SU-DHL-6 (cell line): ENCODE measurements around the gene FDXR.

ENCODE experiments used
- H2AFZ ChIP-seq: fragments of 200-600 bp; sonication (generic); 2 replicates; pipeline ENCODE4 v1.6.1; 2014; ENCODE audit warnings: low read depth, mild to moderate bottlenecking, moderate library complexity, mixed read lengths, antibody characterized with exemption, low read length; ENCODE audit not compliant: severe bottlenecking
- H3F3A ChIP-seq: fragments of 200-600 bp; shearing (Covaris generic); 2 replicates; pipeline ENCODE4 v1.6.0; 2016; ENCODE audit warnings: antibody characterized with exemption, mild to moderate bottlenecking; ENCODE audit not compliant: insufficient read depth
- H3K27ac ChIP-seq: fragments of 200-600 bp; sonication (generic); 2 replicates; pipeline ENCODE4 v1.5.1; 2016; ENCODE audit warnings: low read depth, mild to moderate bottlenecking, low read length, moderate library complexity, mixed read lengths
- H3K27me3 ChIP-seq: fragments of 200-600 bp; sonication (generic), shearing (Covaris generic); 2 replicates; pipeline ENCODE4 v1.6.0; 2014; ENCODE audit warnings: mild to moderate bottlenecking, low read length
- H3K36me3 ChIP-seq: fragments of 200-600 bp; sonication (generic); 2 replicates; pipeline ENCODE4 v1.6.1; 2014; ENCODE audit warnings: mild to moderate bottlenecking, low read length, mixed read lengths
- H3K4me2 ChIP-seq: fragments of 300-600, 200-600 bp; shearing (Covaris generic), sonication (generic); 2 replicates; pipeline ENCODE4 v1.6.0; 2014; ENCODE audit warnings: low read length, low read depth, mild to moderate bottlenecking; ENCODE audit not compliant: poor library complexity, severe bottlenecking
- H3K4me3 ChIP-seq: fragments of 200-600 bp; sonication (generic); 2 replicates; pipeline ENCODE4 v1.5.1; 2014; ENCODE audit warnings: antibody characterized with exemption, low read length, mild to moderate bottlenecking, mixed read lengths; ENCODE audit not compliant: insufficient read depth, poor library complexity, severe bottlenecking
- H3K79me2 ChIP-seq: fragments of 200-600 bp; sonication (generic); 2 replicates; pipeline ENCODE4 v1.6.1; 2014; ENCODE audit warnings: mild to moderate bottlenecking, low read length, moderate library complexity; ENCODE audit not compliant: insufficient read depth
- H3K9ac ChIP-seq: fragments of 200-600 bp; sonication (generic); 2 replicates; pipeline ENCODE4 v1.7.0; 2014; ENCODE audit warnings: mild to moderate bottlenecking, low read length
- H3K9me2 ChIP-seq: fragments of 200-600 bp; sonication (generic); replicated peaks from 2 replicates; pipeline ENCODE4 v1.6.1; 2014; ENCODE audit warnings: low read length; ENCODE audit not compliant: insufficient read depth
- H3K9me3 ChIP-seq: fragments of 200-600 bp; sonication (generic); 2 replicates; pipeline ENCODE4 v1.6.1; 2014; ENCODE audit warnings: low read length, mixed read lengths; ENCODE audit not compliant: insufficient read depth
- H4K20me1 ChIP-seq: fragments of 200-600 bp; sonication (generic); 2 replicates; pipeline ENCODE4 v1.6.1; 2014; ENCODE audit warnings: low read depth, mild to moderate bottlenecking, antibody characterized with exemption, low read length, moderate library complexity, mixed read lengths
- EZH2phosphoT487 ChIP-seq: fragments of 200-600 bp; sonication (generic), shearing (Covaris generic); conservative IDR thresholded peaks from 2 replicates; pipeline ENCODE4 v1.6.1; 2018; ENCODE audit warnings: mild to moderate bottlenecking, antibody characterized with exemption, low read length, moderate library complexity, mixed read lengths
- TF ChIP-seq, protein P1 (sequence below): fragments of 200-600 bp; sonication (generic); IDR thresholded peaks from one replicate; pipeline ENCODE4 v1.5.1; 2017; ENCODE audit warnings: antibody characterized with exemption, mild to moderate bottlenecking, low read length, moderate library complexity; ENCODE audit not compliant: insufficient read depth, poor library complexity, severe bottlenecking

The FDXR gene

DNA sequence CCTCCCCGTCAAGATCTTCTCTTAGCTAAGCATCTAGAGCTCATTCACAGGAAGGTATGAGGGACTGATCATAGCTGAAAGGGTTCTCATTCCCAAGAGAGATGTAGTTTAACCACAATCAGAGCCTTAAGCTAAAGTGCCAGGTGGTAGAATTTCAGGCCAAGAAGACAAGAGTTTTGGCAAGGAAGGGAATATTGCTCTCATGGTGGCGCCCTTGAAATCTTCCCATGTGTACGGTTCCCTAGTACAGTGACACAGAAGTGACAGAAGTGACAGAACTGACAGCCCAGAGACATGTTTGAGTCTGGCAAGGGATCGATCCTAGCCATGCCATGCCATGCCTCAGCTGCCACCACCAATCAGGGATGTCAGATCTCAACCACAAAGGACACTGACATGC is 15.6 kb downstream of the FDXR start:
- Histone ChIP-seq H3K9me3 (no peaks in the 10 kb centered on the region), H3K36me3 (no peaks in the 10 kb centered on the region), H4K20me1 (no peaks in the 10 kb centered on the region), H3K79me2 (no peaks in the 10 kb centered on the region), H2AFZ (no peak overlapping the region), H3K9me2 (no peaks in the 10 kb centered on the region), H3F3A (no peaks in the 10 kb centered on the region), H3K27ac (no peak overlapping the region), H3K4me3 (no peak overlapping the region), H3K4me2 (no peak overlapping the region), H3K9ac (no peak overlapping the region), H3K27me3 (no peaks in the 10 kb centered on the region)
- TF ChIP-seq, protein P1, sequence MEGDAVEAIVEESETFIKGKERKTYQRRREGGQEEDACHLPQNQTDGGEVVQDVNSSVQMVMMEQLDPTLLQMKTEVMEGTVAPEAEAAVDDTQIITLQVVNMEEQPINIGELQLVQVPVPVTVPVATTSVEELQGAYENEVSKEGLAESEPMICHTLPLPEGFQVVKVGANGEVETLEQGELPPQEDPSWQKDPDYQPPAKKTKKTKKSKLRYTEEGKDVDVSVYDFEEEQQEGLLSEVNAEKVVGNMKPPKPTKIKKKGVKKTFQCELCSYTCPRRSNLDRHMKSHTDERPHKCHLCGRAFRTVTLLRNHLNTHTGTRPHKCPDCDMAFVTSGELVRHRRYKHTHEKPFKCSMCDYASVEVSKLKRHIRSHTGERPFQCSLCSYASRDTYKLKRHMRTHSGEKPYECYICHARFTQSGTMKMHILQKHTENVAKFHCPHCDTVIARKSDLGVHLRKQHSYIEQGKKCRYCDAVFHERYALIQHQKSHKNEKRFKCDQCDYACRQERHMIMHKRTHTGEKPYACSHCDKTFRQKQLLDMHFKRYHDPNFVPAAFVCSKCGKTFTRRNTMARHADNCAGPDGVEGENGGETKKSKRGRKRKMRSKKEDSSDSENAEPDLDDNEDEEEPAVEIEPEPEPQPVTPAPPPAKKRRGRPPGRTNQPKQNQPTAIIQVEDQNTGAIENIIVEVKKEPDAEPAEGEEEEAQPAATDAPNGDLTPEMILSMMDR, result no peak
- no peak for TF ChIP-seq EZH2phosphoT487

DNA sequence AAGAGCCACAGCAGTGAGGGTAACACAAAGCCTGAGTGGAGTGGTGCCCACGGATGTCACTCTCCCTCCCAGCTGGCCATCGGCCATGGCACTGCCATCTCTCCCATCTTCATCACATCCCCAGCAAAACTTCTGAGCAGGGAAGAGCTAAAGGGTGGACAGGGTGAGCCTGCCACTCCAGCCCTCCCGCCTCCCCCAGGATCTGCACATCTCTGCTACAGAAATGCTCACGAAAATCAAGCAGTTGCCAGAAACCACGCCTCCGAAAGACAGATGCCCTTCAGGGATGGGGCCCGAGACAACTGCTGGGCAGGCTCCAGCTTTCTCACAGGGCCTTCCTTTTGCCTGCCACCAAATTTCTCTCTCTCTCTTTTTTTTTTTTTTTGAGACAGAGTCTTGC is 16.7 kb downstream of the FDXR start:
- Histone ChIP-seq H3K4me2 (no peak overlapping the region), H3K79me2 (no peaks in the 10 kb centered on the region), H3K27me3 (no peaks in the 10 kb centered on the region), H3K9ac (no peak overlapping the region), H3F3A (no peaks in the 10 kb centered on the region), H3K4me3 (no peak overlapping the region), H3K9me2 (no peaks in the 10 kb centered on the region), H4K20me1 (no peaks in the 10 kb centered on the region), H3K9me3 (no peaks in the 10 kb centered on the region), H2AFZ (no peak overlapping the region), H3K27ac (no peak overlapping the region), H3K36me3 (no peaks in the 10 kb centered on the region)
- TF ChIP-seq, protein P1, result no peak
- no peak for TF ChIP-seq EZH2phosphoT487

DNA sequence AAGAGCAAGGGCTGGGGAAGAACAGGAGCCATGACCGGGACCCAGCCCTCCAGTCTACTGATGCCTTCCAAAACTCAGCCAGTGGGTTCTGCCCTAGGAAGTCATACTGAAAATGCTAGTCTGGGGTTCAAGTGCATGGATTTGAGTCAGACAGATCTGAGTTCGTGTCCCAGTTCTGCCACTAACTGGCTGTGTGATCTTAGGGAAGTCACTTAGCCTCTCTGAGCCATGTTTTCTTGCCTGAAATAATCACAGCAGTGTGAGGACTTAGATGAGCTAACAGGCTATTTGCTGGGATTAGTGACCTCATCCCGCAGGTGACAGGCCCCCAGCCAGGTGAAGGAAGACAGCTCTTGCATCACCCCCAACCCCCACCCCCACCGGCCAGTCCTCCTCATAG is 17.5 kb downstream of the FDXR start:
- Histone ChIP-seq H3K9me3 (no peaks in the 10 kb centered on the region), H4K20me1 (no peaks in the 10 kb centered on the region), H3K4me2 (no peak overlapping the region), H3K79me2 (no peaks in the 10 kb centered on the region), H3F3A (no peaks in the 10 kb centered on the region), H3K36me3 (no peaks in the 10 kb centered on the region), H3K27ac (no peak overlapping the region), H3K4me3 (no peak overlapping the region), H3K9ac (no peak overlapping the region), H3K27me3 (no peaks in the 10 kb centered on the region), H3K9me2 (no peaks in the 10 kb centered on the region), H2AFZ (no peak overlapping the region)
- no peak for TF ChIP-seq EZH2phosphoT487
- TF ChIP-seq, protein P1, result no peak
